ENCODE data around the gene DNAI1.

DNA sequence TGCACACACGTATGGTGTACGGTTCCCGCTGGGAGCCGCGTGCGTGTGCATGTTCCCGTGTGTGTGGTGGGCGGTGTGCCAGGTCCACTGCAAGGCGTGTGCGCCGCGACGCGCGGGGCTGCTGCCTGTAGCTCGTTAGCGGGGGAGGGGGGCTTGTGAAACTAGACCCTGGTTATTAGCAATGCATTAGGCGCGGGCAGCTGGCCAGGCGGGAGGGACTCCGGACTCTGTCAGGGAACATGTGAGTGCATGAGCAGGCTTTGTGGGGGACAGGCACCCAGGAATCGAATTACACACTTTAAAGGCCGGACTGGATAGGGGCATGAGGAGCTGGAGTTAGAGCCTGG, 96.4 kb downstream of the DNAI1 start:
- TF ChIP-seq SIN3A (IDR thresholded peaks at IDR 0.05; ENCODE audit: borderline replicate concordance, insufficient read depth, low read length) (no peak), POLR2AphosphoS5 (IDR thresholded peaks at IDR 0.05; ENCODE audit: low read depth, low read length) (no peak)

All from PFSK-1 (cell line).